DMS114 treated with DMSO at 0.1 percent for 48 hours (cell line): ENCODE results near the gene CBX7.

Experiments used
- DNase-seq: peaks from one replicate; lab custom pipeline; 2025; ENCODE audit not compliant: unreplicated experiment; lab: John Stamatoyannopoulos, UW

CBX7 gene

GRCh38 chr22:39152511-39153219, at the start of gene CBX7:
Gene CBX7 (minus strand): TSS chr22:39152680. CDS start chr22:39152444, 236 bp downstream.
- DNase-seq, result peak; percentile 64

- no peak for DNase-seq
Measured at GRCh38 chr22:39197578-39197977, 45.1 kb upstream of the CBX7 start.

GRCh38 chr22:39194098-39194497, 41.6 kb upstream of the CBX7 start:
- DNase-seq, result no peak

- DNase-seq, result no peak
Measured at GRCh38 chr22:39188809-39189208, 36.3 kb upstream of the CBX7 start.

- no peak for DNase-seq
Measured at GRCh38 chr22:39185601-39186012, 33.1 kb upstream of the CBX7 start.

GRCh38 chr22:39184586-39185577, 32.4 kb upstream of the CBX7 start:
- no peak for DNase-seq

GRCh38 chr22:39183991-39184585, 31.6 kb upstream of the CBX7 start:
- DNase-seq, result no peak

- DNase-seq, result no peak
Measured at GRCh38 chr22:39182478-39183030, 30.1 kb upstream of the CBX7 start.

GRCh38 chr22:39181778-39182177, 29.3 kb upstream of the CBX7 start:
- no peak for DNase-seq

GRCh38 chr22:39181356-39181755, 28.9 kb upstream of the CBX7 start:
- DNase-seq, result no peak

- no peak for DNase-seq
Measured at GRCh38 chr22:39179841-39180335, 27.4 kb upstream of the CBX7 start.

- no peak for DNase-seq
Measured at GRCh38 chr22:39179401-39179827, 26.9 kb upstream of the CBX7 start.

- no peak for DNase-seq
Measured at GRCh38 chr22:39178206-39179111, 26.0 kb upstream of the CBX7 start.

GRCh38 chr22:39177791-39178190, 25.3 kb upstream of the CBX7 start:
- DNase-seq, result no peak

GRCh38 chr22:39177456-39177775, 24.9 kb upstream of the CBX7 start:
- DNase-seq, result no peak

- no peak for DNase-seq
Measured at GRCh38 chr22:39176714-39177455, 24.4 kb upstream of the CBX7 start.

- DNase-seq, result no peak
Measured at GRCh38 chr22:39176143-39176713, 23.7 kb upstream of the CBX7 start.

- no peak for DNase-seq
Measured at GRCh38 chr22:39175353-39176142, 23.1 kb upstream of the CBX7 start.
